Natural killer cell (primary cell): ENCODE results near the gene RXRA. TPM values are rescaled to one million over a fixed set of nuclear protein-coding genes. Genes with fewer than 3 reads are reported as not detected.

Source experiments
- ATAC-seq, 3 donors: fragments of 150-1000 bp in 2 of 3; fragments of 200-7000 bp in 1 of 3; cut with Tn5 transposase; 1 replicate in 1 of 3; 2 replicates in 2 of 3; pipeline ENCODE4 v1.10.0; 2021; ENCODE audit warnings: mild to moderate bottlenecking in 2 of 3, moderate library complexity in 2 of 3
- DNase-seq, 2 donors: peaks; one replicate each; pipeline versions ENCODE4 v3.0.0 to v3.0.0-alpha.2; 2013 to 2021; ENCODE audit warnings: mixed read lengths in 1 of 2
- H3K27ac ChIP-seq: one replicate; pipeline ENCODE4 v1.5.1; 2013; ENCODE audit warnings: mild to moderate bottlenecking, low read length
- H3K27me3 ChIP-seq: one replicate; pipeline ENCODE4 v1.6.1; 2013; ENCODE audit warnings: low read length; ENCODE audit not compliant: control insufficient read depth, insufficient read depth
- H3K36me3 ChIP-seq: one replicate; pipeline ENCODE4 v1.6.1; 2013; ENCODE audit warnings: low read length; ENCODE audit not compliant: control insufficient read depth, insufficient read depth
- H3K4me1 ChIP-seq: one replicate; pipeline ENCODE4 v1.6.1; 2013; ENCODE audit warnings: low read length; ENCODE audit not compliant: control insufficient read depth, insufficient read depth
- H3K4me3 ChIP-seq: one replicate; pipeline ENCODE4 v1.5.1; 2013; ENCODE audit warnings: low read length
- H3K9me3 ChIP-seq: one replicate; pipeline ENCODE4 v1.6.1; 2013; ENCODE audit warnings: low read length; ENCODE audit not compliant: control insufficient read depth, insufficient read depth
- H3K27ac Mint-ChIP-seq, 2 donors: one replicate each; pipeline ENCODE4 v1.8.0; 2022; ENCODE audit warnings: mild to moderate bottlenecking in 2 of 2, mixed read lengths in 2 of 2, moderate library complexity in 1 of 2
- H3K27me3 Mint-ChIP-seq, 2 donors: one replicate each; pipeline ENCODE4 v1.8.0; 2022; ENCODE audit warnings: low read depth in 2 of 2, mixed read lengths in 2 of 2
- H3K36me3 Mint-ChIP-seq: one replicate; pipeline ENCODE4 v1.8.0; 2022; ENCODE audit warnings: mixed read lengths
- H3K4me1 Mint-ChIP-seq, 2 donors: one replicate each; pipeline ENCODE4 v1.8.0; 2022; ENCODE audit warnings: mixed read lengths in 2 of 2
- H3K4me3 Mint-ChIP-seq: one replicate; pipeline ENCODE4 v1.8.0; 2022; ENCODE audit warnings: mild to moderate bottlenecking, moderate library complexity, mixed read lengths
- H3K9me3 Mint-ChIP-seq, 2 donors: one replicate each; pipeline ENCODE4 v1.8.0; 2022; ENCODE audit warnings: mixed read lengths in 2 of 2
- WGBS: methylation state at CpG from one replicate; pipeline ENCODE4 v1.1.7; 2013; ENCODE audit warnings: missing lambda C conversion rate; ENCODE audit not compliant: insufficient coverage; 5-methylcytosine and 5-hydroxymethylcytosine counted together
- intact Hi-C: fragments of 100-400 bp; cut with micrococcal nuclease; formaldehyde crosslinking; loops from one replicate; pipeline ENCODE4 v1.14.2; 2022
- total RNA-seq, 4 donors: library from RNA; stranded (reverse); fragments of 120-200 nt in 1 of 4; gene quantifications; one replicate each; pipeline versions ENCODE4 v1.2.3 to v1.2.4, GENCODE V29; 2013 to 2022
- TF ChIP-seq, protein P1 (sequence below): fragments of 200-600 bp; IDR thresholded peaks from one replicate; pipeline ENCODE4 v1.8.0; 2022; ENCODE audit warnings: antibody characterized with exemption

The RXRA gene
- total RNA-seq, 3 donors from 2014 or later (not counting 1 experiment from before 2014, with no cell fraction given) = 30.9 to 64.1 (median 42.2) TPM

DNA sequence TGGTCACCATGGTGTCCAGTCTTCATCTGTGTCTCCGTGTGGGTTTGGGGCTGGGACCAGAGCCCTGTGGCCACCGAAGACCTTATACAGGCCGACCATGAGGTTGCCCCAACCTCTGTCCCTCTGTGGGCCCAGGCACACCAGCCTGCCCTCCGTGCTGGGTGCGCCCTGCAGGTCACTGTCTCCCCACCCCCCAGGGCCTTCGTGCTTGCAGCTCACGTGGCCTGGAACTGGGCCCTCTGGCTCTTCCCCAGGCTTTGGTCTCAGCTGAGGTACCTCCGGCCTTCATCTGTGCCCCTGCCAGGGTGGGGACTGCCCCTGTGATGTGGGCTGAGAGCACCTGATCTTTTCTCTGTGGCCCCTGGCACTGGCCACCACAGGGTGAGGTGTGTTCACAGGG, 92.1 kb downstream of the RXRA start:
- intact Hi-C loops = no loop called here
- H3K27me3 ChIP-seq = no peaks in the 10 kb centered on the region
- DNase-seq (no peak), ATAC-seq (no peak)
- no peak overlapping the region for H3K27ac ChIP-seq
- no peak overlapping the region for H3K4me3 ChIP-seq
- peaks cover 1% of the 10 kb centered on the region for H3K4me1 ChIP-seq
- H3K4me3 Mint-ChIP-seq = no peak overlapping the region
- TF ChIP-seq, protein P1, sequence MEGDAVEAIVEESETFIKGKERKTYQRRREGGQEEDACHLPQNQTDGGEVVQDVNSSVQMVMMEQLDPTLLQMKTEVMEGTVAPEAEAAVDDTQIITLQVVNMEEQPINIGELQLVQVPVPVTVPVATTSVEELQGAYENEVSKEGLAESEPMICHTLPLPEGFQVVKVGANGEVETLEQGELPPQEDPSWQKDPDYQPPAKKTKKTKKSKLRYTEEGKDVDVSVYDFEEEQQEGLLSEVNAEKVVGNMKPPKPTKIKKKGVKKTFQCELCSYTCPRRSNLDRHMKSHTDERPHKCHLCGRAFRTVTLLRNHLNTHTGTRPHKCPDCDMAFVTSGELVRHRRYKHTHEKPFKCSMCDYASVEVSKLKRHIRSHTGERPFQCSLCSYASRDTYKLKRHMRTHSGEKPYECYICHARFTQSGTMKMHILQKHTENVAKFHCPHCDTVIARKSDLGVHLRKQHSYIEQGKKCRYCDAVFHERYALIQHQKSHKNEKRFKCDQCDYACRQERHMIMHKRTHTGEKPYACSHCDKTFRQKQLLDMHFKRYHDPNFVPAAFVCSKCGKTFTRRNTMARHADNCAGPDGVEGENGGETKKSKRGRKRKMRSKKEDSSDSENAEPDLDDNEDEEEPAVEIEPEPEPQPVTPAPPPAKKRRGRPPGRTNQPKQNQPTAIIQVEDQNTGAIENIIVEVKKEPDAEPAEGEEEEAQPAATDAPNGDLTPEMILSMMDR = no peak
- H3K4me1 Mint-ChIP-seq = peaks cover 1 to 7% of the 10 kb centered on the region in 2 donors
- H3K27ac Mint-ChIP-seq = no peak overlapping the region
- H3K27me3 Mint-ChIP-seq = no peaks in the 10 kb centered on the region
- no peaks in the 10 kb centered on the region for H3K9me3 ChIP-seq
- H3K36me3 Mint-ChIP-seq = no peaks in the 10 kb centered on the region
- H3K36me3 ChIP-seq = peaks cover 14% of the 10 kb centered on the region
- H3K9me3 Mint-ChIP-seq = no peaks in the 10 kb centered on the region
- WGBS = 84% methylated on average over 8 of the region's 8 CpGs

DNA sequence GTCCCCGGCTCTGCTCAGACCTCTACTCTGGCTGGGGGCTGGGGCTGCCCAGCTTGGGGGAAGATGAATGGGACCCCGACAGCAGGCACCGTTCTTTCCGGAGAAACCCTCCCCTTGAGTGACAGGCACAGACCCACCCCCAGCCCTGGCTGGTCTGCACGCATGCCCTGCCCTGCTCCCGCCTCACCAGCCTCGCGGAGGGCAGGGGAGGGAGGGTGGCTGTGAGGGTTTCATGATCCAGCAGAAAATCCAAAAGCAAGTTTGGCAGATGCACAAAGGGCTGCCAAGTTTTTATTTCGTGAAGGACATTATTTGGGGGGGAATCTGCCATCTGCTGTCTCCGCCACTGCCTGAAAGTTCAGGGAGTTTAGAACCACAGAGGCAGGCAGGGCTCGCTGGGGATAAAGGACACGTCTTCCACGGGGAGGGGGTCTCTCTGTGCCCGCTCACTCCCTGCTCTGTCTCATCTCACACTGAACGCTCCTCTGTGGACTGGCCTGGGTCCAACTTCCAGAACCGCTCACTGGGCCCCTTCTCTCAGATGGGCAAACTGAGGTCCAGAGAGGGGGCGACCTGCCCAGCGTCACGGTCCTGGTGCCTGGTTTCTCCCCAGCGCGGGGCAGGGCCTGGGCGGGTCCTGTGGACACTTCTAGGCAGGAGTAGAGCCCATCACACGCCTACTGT, 92.9 kb downstream of the RXRA start:
- Mint-ChIP-seq H3K27me3 (no peaks in the 10 kb centered on the region), H3K36me3 (no peaks in the 10 kb centered on the region), H3K4me3 (no peak overlapping the region), H3K4me1 (peaks cover 0 to 5% of the 10 kb centered on the region in 2 donors), H3K9me3 (no peaks in the 10 kb centered on the region), H3K27ac (no peak overlapping the region)
- H3K27ac ChIP-seq = no peak overlapping the region
- ATAC-seq (no peak), DNase-seq (no peak)
- intact Hi-C loops = no loop called here
- H3K27me3 ChIP-seq = no peaks in the 10 kb centered on the region
- H3K9me3 ChIP-seq = no peaks in the 10 kb centered on the region
- TF ChIP-seq, protein P1 = no peak
- no peak overlapping the region for H3K4me3 ChIP-seq
- WGBS = 92% methylated on average over 23 of the region's 23 CpGs
- peaks cover 12% of the 10 kb centered on the region for H3K36me3 ChIP-seq
- H3K4me1 ChIP-seq = no peaks in the 10 kb centered on the region

DNA sequence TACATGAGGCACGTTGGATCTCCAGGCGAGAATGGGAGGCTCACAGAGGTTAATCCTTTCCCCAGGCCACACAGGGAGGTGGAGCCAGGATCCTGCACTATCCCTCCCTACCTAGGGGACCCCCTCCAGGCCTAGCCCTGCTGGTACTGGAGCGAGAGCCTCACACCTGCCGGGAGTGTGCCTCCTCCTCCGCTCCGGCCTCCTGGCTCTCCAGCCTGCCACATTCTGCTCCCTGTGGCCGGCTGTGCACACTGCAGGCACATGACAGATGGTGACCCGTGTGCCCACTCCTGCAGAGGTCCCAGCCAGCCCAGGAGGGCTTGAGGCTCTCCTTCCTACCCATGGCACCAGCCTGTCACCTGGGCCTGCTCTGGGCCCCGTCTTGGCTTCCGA, 93.4 kb downstream of the RXRA start:
- Mint-ChIP-seq H3K4me3 (no peak overlapping the region), H3K27ac (no peak overlapping the region), H3K36me3 (no peaks in the 10 kb centered on the region), H3K4me1 (peaks cover 0 to 5% of the 10 kb centered on the region in 2 donors), H3K27me3 (no peaks in the 10 kb centered on the region), H3K9me3 (no peaks in the 10 kb centered on the region)
- no peak overlapping the region for H3K27ac ChIP-seq
- intact Hi-C loops = no loop called here
- no peak overlapping the region for H3K4me3 ChIP-seq
- peaks cover 12% of the 10 kb centered on the region for H3K36me3 ChIP-seq
- TF ChIP-seq, protein P1 = no peak
- ATAC-seq = peak in 1 of 3 donors; percentile 19
- no peak for DNase-seq
- no peaks in the 10 kb centered on the region for H3K9me3 ChIP-seq
- H3K4me1 ChIP-seq = no peaks in the 10 kb centered on the region
- 88% methylated on average over 10 of the region's 10 CpGs for WGBS
- H3K27me3 ChIP-seq = no peaks in the 10 kb centered on the region

DNA sequence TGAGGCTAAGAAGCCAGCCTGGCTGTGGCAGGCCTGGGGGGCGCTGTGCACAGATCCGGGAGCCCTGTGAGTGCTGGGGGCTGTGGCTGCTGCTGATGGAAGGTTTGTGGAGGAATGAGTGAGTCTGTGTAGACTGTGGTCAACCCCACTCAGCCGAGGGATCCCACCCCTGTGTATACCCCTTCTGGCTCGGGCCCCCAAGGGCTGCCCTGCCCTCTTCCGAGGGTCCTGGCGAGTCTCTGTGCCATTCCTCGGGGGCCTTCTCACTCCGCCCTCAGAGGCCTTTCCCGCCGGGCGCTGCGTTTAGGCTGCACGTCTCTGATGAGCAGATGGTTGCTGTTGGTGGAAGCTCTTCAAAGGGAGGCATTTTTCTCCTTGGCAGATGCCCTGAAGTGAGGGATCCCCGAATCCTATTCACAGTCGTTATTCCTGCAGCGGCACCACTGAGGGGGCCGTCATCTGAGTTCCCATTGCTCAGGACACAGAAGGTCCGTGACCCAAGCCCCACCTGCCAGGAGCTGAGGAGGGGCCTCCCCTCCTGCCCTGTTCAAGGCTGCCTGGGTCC, 94.1 kb downstream of the RXRA start:
- H3K9me3 Mint-ChIP-seq = no peaks in the 10 kb centered on the region
- no peak for ATAC-seq
- no peaks in the 10 kb centered on the region for H3K27me3 Mint-ChIP-seq
- WGBS = 93% methylated on average over 18 of the region's 18 CpGs
- peaks cover 0 to 5% of the 10 kb centered on the region in 2 donors for H3K4me1 Mint-ChIP-seq
- Histone ChIP-seq H3K4me3 (no peak overlapping the region), H3K4me1 (no peaks in the 10 kb centered on the region), H3K36me3 (peaks cover 12% of the 10 kb centered on the region), H3K9me3 (no peaks in the 10 kb centered on the region), H3K27ac (no peak overlapping the region), H3K27me3 (no peaks in the 10 kb centered on the region)
- TF ChIP-seq, protein P1 = no peak
- H3K27ac Mint-ChIP-seq = no peak overlapping the region
- intact Hi-C loops = no loop called here
- H3K36me3 Mint-ChIP-seq = no peaks in the 10 kb centered on the region
- no peak overlapping the region for H3K4me3 Mint-ChIP-seq
- no peak for DNase-seq
